Measurements from ENCODE around the gene NFYB.

NFYB gene

GRCh38 chr12:104109446-104110271 is 28.4 kb downstream of the NFYB start:
- no peak for DNase-seq

GRCh38 chr12:104108755-104109445 is 29.1 kb downstream of the NFYB start:
- DNase-seq, result peak; percentile 80 to 82

- no peak for DNase-seq
Observed at GRCh38 chr12:104106965-104107364, 31.0 kb downstream of the NFYB start.

- no peak for DNase-seq
Observed at GRCh38 chr12:104105461-104105860, 32.5 kb downstream of the NFYB start.

- no peak for DNase-seq
Observed at GRCh38 chr12:104097954-104098353, 40.1 kb downstream of the NFYB start.

- DNase-seq, result no peak
Observed at GRCh38 chr12:104095289-104095688, 42.7 kb downstream of the NFYB start.

GRCh38 chr12:104094284-104094683 is 43.7 kb downstream of the NFYB start:
- DNase-seq, result no peak

GRCh38 chr12:104091136-104091535 is 46.9 kb downstream of the NFYB start:
- DNase-seq, result no peak

- no peak for DNase-seq
Observed at GRCh38 chr12:104090685-104091084, 47.3 kb downstream of the NFYB start.

GRCh38 chr12:104083769-104084475 is 54.1 kb downstream of the NFYB start:
- DNase-seq, result no peak

- DNase-seq, result no peak
Observed at GRCh38 chr12:104080764-104081163, 57.2 kb downstream of the NFYB start.

- DNase-seq, result no peak
Observed at GRCh38 chr12:104079024-104079423, 59.0 kb downstream of the NFYB start.

- no peak for DNase-seq
Observed at GRCh38 chr12:104073699-104074098, 64.3 kb downstream of the NFYB start.

- DNase-seq, result no peak
Observed at GRCh38 chr12:104072099-104072498, 65.9 kb downstream of the NFYB start.
